MM.1S (cell line): ENCODE measurements around the gene MYF6.

Experiments used
- DNase-seq: peaks from one replicate; pipeline ENCODE4 v3.0.0-alpha.2; 2015
- H2AFZ ChIP-seq: fragments of 300-600 bp; sonication (generic); 2 replicates; pipeline ENCODE4 v1.6.0; 2016; ENCODE audit warnings: antibody characterized with exemption, low read length
- H3F3A ChIP-seq: fragments of 300-600 bp; sonication (generic); 2 replicates; pipeline ENCODE4 v1.6.1; 2016; ENCODE audit warnings: mild to moderate bottlenecking, antibody characterized with exemption, low read length, moderate library complexity, mixed read lengths; ENCODE audit not compliant: insufficient read depth
- H3K27ac ChIP-seq: fragments of 300-600 bp; sonication (generic); 2 replicates; pipeline ENCODE4 v1.5.1; 2016; ENCODE audit warnings: mild to moderate bottlenecking, low read length
- H3K27me3 ChIP-seq: fragments of 300-600 bp; sonication (generic); replicated peaks from 2 replicates; pipeline ENCODE4 v1.6.0; 2016; ENCODE audit warnings: low read length; ENCODE audit not compliant: insufficient read depth
- H3K36me3 ChIP-seq: fragments of 300-600 bp; sonication (generic); replicated peaks from 2 replicates; pipeline ENCODE4 v1.6.1; 2016; ENCODE audit warnings: mild to moderate bottlenecking, low read length, mixed read lengths; ENCODE audit not compliant: insufficient read depth
- H3K4me1 ChIP-seq: fragments of 300-600 bp; sonication (generic); 2 replicates; pipeline ENCODE4 v1.6.1; 2016; ENCODE audit warnings: low read length, mixed read lengths
- H3K4me2 ChIP-seq: fragments of 300-600 bp; sonication (generic); 2 replicates; pipeline ENCODE4 v1.6.0; 2016; ENCODE audit warnings: low read depth, low read length
- H3K4me3 ChIP-seq: fragments of 300-600 bp; sonication (generic); 2 replicates; pipeline ENCODE4 v1.5.1; 2016; ENCODE audit warnings: low read length, mixed read lengths
- H3K79me2 ChIP-seq: fragments of 300-600 bp; sonication (generic); 2 replicates; pipeline ENCODE4 v1.6.1; 2016; ENCODE audit warnings: mixed run types, low read length, mixed read lengths
- H3K9ac ChIP-seq: fragments of 300-600 bp; sonication (generic); 2 replicates; pipeline ENCODE4 v1.6.1; 2016; ENCODE audit warnings: low read length, mixed read lengths
- H3K9me2 ChIP-seq: fragments of 300-600 bp; sonication (generic); replicated peaks from 2 replicates; pipeline ENCODE4 v1.6.1; 2016; ENCODE audit warnings: mild to moderate bottlenecking, low read length, mixed read lengths; ENCODE audit not compliant: insufficient read depth
- H3K9me3 ChIP-seq: fragments of 300-600 bp; sonication (generic); replicated peaks from 2 replicates; pipeline ENCODE4 v1.6.1; 2016; ENCODE audit warnings: mild to moderate bottlenecking, low read length, mixed read lengths; ENCODE audit not compliant: insufficient read depth
- H4K20me1 ChIP-seq: fragments of 300-600 bp; sonication (generic); 2 replicates; pipeline ENCODE4 v1.6.1; 2016; ENCODE audit warnings: mild to moderate bottlenecking, low read length, moderate library complexity, mixed read lengths; ENCODE audit not compliant: insufficient read depth
- EZH2 ChIP-seq: fragments of 300-600 bp; sonication (generic); optimal IDR thresholded peaks from 2 replicates; pipeline ENCODE3; 2017; ENCODE audit warnings: low read depth, mild to moderate bottlenecking, antibody characterized with exemption, low read length, mixed read lengths
- EZH2phosphoT487 ChIP-seq: fragments of 300-600 bp; sonication (generic); IDR thresholded peaks from 2 replicates; pipeline ENCODE4 v1.6.1; 2018; ENCODE audit warnings: antibody characterized with exemption, low read length
- TF ChIP-seq, protein P1 (sequence below): fragments of 300-600 bp; sonication (generic); IDR thresholded peaks from 2 replicates; pipeline ENCODE4 v1.5.1; 2016; ENCODE audit warnings: antibody characterized with exemption, low read length, mixed read lengths

Gene MYF6

GRCh38 chr12:80720516-80720915 lies 13.1 kb downstream of the MYF6 start:
- no peaks in the 10 kb centered on the region for H3K27me3 ChIP-seq

GRCh38 chr12:80721326-80721725 lies 13.9 kb downstream of the MYF6 start:
- Histone ChIP-seq H3K9me2 (no peaks in the 10 kb centered on the region), H3K27me3 (no peaks in the 10 kb centered on the region), H3K4me3 (no peak overlapping the region), H3K36me3 (no peaks in the 10 kb centered on the region), H3K9me3 (no peaks in the 10 kb centered on the region), H3K4me2 (no peak overlapping the region), H2AFZ (no peak overlapping the region), H3K79me2 (no peaks in the 10 kb centered on the region), H3K9ac (no peak overlapping the region), H3F3A (no peaks in the 10 kb centered on the region), H4K20me1 (no peaks in the 10 kb centered on the region), H3K4me1 (no peaks in the 10 kb centered on the region), H3K27ac (no peak overlapping the region)
- DNase-seq: no peak
- TF ChIP-seq, protein P1, sequence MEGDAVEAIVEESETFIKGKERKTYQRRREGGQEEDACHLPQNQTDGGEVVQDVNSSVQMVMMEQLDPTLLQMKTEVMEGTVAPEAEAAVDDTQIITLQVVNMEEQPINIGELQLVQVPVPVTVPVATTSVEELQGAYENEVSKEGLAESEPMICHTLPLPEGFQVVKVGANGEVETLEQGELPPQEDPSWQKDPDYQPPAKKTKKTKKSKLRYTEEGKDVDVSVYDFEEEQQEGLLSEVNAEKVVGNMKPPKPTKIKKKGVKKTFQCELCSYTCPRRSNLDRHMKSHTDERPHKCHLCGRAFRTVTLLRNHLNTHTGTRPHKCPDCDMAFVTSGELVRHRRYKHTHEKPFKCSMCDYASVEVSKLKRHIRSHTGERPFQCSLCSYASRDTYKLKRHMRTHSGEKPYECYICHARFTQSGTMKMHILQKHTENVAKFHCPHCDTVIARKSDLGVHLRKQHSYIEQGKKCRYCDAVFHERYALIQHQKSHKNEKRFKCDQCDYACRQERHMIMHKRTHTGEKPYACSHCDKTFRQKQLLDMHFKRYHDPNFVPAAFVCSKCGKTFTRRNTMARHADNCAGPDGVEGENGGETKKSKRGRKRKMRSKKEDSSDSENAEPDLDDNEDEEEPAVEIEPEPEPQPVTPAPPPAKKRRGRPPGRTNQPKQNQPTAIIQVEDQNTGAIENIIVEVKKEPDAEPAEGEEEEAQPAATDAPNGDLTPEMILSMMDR: no peak
- TF ChIP-seq EZH2: no peak
- no peak for TF ChIP-seq EZH2phosphoT487

More at GRCh38 chr12:80720516-80720915, 13.1 kb downstream of the MYF6 start:
- Histone ChIP-seq H4K20me1 (no peaks in the 10 kb centered on the region), H3K4me2 (no peak overlapping the region), H3K9me3 (no peaks in the 10 kb centered on the region), H3K9me2 (no peaks in the 10 kb centered on the region), H3K4me3 (no peak overlapping the region), H3K27ac (no peak overlapping the region), H3F3A (no peaks in the 10 kb centered on the region), H3K36me3 (no peaks in the 10 kb centered on the region), H3K79me2 (no peaks in the 10 kb centered on the region), H2AFZ (no peak overlapping the region), H3K9ac (no peak overlapping the region), H3K4me1 (no peaks in the 10 kb centered on the region)
- no peak for TF ChIP-seq EZH2phosphoT487
- no peak for TF ChIP-seq EZH2
- TF ChIP-seq, protein P1: no peak
- no peak for DNase-seq

DNA sequence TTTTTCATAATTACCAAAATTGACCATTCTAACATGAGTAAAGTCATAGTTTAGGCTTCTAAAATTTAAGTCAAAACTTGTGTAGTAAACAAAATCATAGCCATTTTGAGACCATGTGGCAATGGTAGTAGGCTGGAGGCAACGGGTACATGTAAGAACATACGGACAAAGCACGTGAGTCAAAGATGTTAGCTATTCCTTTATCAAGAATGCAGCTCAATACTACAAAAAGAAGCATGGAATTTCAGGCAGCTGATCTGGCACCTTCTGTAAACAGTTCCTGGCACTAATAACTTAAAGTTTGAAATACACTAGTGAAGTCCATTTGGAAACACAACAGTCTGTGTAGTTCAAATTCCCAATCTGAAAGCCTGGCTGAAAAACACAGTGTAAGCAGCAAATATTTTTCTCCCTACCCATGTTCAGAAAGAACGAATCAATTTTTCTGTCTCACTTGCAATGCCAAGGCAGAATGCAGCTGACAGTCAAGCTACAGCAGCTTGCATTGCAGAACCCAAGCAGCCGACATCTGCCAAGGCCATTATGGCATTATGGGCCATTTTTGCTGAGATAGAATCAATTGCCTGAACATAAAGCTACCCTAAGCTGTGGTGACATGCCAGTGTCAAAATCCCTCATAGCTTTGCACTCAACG lies 38.5 kb downstream of the MYF6 start:
- Histone ChIP-seq H3K9ac (no peak overlapping the region), H3K4me2 (no peak overlapping the region), H4K20me1 (no peaks in the 10 kb centered on the region), H3K27ac (no peak overlapping the region), H3K27me3 (no peaks in the 10 kb centered on the region), H3K4me3 (no peak overlapping the region), H3F3A (no peaks in the 10 kb centered on the region), H3K79me2 (no peaks in the 10 kb centered on the region), H3K4me1 (no peaks in the 10 kb centered on the region), H3K36me3 (no peaks in the 10 kb centered on the region), H2AFZ (no peak overlapping the region), H3K9me3 (no peaks in the 10 kb centered on the region), H3K9me2 (no peaks in the 10 kb centered on the region)
- DNase-seq: no peak
- TF ChIP-seq EZH2 (no peak), EZH2phosphoT487 (no peak)
- TF ChIP-seq, protein P1: no peak
